Fibroblast of skin of right biceps (primary cell): Measurements from ENCODE around the gene DPH5.

Source experiments
- DNase-seq: peaks from one replicate; pipeline ENCODE4 v3.0.0-alpha.2; 2013

Gene DPH5

GRCh38 chr1:101029184-101029583, 3.6 kb upstream of the DPH5 start:
- DNase-seq: no peak

DNA sequence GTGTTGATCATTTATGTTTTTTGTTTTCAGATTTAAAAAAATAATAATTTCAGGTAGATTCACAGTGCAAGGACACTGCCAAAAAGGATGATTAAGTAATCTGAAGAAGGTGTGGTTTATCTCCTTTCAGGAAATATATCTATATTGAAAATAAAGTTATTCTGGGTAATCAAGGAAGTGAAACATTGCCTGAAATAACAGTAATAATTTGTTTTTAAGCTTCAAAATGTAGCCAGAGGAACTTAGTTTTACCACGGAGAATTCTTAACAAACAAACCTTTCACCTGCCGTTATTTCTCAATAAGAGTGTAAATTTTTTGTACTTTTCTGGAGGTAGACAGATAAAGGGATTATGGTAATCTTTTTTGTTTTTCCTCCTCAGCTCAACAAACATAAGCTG, 2.9 kb upstream of the DPH5 start:
- no peak for DNase-seq

DNA sequence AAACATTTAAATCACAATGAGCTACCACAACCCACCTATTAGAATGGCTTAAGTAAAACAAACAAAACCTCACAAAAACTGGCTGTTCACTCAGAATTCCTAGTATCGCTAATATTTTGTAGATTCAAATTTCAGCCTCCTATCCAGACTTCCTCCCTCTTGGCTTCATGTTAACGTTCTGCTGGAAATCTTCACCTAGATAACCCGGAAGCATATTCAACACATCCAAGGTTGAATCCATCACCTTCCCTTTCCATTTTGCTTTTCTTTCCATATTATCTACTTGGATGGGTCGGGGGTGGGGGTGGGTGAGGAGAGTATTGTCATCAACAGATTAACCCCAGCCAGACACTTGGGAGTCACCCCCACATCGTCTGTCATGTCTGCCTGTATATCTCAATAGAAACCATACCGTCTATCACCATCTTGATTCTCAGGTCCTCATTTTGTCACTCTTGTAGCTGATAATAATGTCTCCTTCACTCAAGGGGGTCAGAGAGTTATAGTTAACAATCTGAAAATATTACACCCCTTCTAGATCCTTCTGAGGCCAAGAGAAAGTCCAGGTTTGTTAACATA, 1.7 kb upstream of the DPH5 start:
- DNase-seq: no peak

- DNase-seq: no peak
These were observed 825 bp upstream of the DPH5 start for GRCh38 chr1:101026430-101026788.

DNA sequence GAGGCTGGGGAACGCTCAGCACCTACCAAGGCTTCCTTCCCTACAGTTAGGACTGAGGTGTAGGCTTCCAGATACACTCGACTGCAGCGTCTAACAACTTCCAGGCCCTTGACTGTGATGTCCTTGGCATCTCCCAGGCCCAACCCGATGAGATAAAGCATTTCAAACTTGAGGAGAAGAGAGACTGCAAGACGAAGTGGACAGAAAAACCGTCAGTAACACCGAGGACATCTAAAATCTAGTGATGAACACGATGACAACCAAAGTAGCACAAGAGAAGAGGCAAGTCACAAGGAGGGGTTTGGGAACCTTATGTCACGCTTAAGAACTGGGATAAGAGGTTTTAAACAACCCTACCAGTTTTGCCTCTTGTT, 314 bp downstream of the DPH5 start:
- DNase-seq: peak; percentile 34

DNA sequence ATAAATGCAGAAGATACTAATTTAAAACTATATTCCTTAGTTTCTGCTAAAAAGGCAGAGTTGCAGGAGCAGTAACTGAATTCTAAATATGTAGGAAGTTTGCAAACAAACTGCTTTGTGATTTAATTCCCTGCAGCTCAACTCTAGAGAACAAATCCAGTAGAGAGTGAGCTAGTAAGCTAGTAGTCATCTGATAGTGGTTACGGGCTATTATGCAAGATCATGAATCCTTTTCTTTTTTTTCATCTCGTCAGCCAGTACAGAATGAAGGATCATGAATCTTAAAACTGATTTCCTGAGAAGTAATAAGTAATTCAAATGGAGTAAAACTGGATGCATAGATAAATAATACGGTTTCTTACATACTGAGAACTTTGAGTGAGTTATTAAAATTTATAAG, 3.3 kb downstream of the DPH5 start:
- peak; percentile 38 for DNase-seq

DNA sequence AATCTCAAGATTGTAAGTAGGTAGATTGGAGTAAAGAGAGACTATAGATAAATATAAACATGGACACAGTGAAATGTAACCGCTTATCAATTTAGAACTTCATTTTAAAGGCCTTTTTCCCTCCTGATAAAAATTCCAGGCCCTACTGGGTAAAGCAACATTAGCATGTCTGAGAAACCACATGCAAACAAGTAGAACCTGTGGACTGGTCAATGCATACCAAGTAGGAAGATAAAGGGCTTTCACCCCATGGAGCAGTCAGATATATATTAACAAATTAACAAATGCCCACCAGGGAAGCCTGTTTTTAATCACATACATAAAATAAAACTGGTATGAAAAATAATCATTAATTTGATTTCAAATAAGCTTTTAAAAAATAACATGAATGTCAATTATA, 8.1 kb downstream of the DPH5 start:
- no peak for DNase-seq

GRCh38 chr1:101013776-101014175, 11.8 kb downstream of the DPH5 start:
- no peak for DNase-seq

DNA sequence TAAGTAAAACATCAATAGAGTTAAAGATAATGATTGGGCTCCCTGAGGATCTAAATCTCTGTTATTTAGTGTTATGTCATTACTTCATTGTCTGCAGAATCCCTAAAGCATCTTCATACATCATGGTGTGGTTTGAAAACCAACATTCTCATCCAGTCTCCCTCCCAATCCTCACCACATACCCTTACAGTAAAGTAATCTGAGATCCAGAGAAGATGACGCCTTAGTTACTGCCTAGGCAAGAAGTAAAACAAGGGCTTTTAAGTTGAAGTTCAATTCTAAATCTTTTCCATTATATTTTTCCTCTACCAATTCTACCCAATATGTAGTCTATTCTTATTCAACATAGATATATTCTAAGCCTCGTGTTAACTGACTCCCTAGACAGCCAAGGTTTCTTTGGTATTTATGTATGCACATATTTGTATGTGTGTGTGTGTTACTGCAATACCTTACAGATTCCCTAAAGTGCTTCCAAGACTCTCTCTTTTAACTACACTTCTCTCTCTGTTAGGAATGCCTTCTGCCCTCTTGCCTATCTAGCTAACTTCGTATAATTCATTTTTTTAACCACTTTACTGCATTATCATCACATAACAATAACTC, 17.3 kb downstream of the DPH5 start:
- DNase-seq: peak; percentile 25

DNA sequence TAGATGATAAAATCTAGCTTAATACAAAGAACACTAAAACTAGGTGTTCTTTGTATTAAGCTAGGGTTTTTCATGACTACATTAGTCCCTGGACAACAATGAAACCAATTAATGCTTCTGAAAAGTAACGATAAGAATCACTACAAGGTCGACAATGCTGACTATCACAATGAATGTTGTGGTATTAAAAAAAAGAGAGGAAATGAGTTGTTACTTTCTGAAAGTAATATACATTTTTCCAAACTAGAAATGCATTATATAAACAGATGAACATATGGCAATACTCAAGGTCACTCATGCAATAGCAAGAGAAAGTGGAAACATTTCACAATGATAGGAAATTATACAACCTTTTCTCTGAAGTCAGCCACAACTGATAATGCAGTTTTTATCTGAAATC, 19.0 kb downstream of the DPH5 start:
- DNase-seq: no peak

DNA sequence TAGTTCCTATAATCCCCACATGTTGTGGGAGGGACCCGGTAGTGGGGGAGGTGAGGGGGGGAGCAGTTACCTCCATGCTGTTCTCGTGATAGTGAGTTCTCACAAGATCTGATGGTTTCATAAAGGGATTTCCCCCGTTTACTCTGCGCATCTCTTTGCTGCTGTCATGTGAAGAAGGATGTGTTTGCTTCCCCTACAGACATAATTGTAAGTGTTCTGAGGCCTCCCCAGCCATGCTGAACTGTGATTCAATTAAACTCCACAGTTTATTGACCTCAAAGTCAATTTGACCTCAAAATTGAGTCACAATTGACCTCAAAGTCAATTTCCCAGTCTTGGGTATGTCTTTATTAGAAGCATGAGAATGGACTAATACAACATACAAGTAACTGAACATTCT, 19.7 kb downstream of the DPH5 start:
- DNase-seq: no peak

GRCh38 chr1:101005183-101005582, 20.4 kb downstream of the DPH5 start:
- no peak for DNase-seq

GRCh38 chr1:101004670-101005069, 20.9 kb downstream of the DPH5 start:
- peak; percentile 36 for DNase-seq

DNA sequence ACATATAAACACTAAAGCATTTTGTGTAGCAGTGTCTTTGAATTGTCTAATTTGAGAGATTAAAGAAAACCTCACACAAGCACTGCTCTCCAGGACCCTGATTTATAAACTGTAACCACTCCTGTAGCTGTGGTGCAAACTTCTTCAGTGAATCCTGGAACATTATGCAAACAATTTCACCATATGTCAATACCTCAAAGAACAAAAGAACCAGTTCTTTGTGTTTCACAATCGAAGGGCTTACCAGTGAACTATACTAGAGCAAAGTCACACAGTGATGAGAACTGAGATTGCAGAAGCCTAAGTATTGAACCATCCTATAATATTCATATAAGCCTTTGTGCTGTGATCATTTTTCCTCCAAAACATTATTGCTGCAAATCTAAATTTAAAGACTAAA, 21.5 kb downstream of the DPH5 start:
- peak; percentile 14 for DNase-seq

- no peak for DNase-seq
These were observed 22.5 kb downstream of the DPH5 start for GRCh38 chr1:101003012-101003650.

- DNase-seq: peak; percentile 26
These were observed 23.0 kb downstream of the DPH5 start for GRCh38 chr1:101002551-101002950.

DNA sequence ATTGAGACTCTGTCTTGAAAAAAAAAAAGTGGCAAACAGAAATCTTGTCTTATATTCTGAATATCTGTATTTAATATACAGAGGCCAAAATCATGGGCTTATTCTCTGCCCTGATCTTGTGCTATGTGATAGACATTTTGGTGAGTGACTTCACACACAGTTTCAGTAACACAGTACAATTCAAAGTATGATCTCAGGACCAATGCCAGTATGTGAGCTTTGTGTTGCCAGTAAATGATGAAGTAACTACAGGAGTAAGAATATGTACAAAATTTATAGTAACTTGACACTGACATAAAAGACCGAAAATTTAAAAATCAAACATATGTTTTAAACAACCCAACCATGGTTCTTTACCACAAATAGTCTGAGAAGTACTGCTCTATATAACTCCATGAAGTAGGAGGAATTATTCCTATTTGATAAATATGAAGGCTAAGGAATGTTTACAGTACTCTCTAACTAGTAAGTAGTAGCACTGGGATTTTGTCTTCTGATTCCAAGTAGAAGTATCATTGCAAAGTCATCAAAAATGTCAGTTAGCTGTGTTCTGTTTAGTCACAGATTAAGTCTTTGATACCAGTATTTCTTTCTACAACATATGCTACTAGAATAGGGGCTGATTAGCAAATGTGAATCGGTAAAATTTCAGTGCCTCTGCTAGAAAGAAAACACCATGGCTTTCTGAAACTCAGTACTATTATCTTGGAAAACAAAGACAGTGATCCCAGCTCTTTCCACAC, 25.3 kb downstream of the DPH5 start:
- DNase-seq: no peak

- no peak for DNase-seq
These were observed 27.2 kb downstream of the DPH5 start for GRCh38 chr1:100998426-100998825.

DNA sequence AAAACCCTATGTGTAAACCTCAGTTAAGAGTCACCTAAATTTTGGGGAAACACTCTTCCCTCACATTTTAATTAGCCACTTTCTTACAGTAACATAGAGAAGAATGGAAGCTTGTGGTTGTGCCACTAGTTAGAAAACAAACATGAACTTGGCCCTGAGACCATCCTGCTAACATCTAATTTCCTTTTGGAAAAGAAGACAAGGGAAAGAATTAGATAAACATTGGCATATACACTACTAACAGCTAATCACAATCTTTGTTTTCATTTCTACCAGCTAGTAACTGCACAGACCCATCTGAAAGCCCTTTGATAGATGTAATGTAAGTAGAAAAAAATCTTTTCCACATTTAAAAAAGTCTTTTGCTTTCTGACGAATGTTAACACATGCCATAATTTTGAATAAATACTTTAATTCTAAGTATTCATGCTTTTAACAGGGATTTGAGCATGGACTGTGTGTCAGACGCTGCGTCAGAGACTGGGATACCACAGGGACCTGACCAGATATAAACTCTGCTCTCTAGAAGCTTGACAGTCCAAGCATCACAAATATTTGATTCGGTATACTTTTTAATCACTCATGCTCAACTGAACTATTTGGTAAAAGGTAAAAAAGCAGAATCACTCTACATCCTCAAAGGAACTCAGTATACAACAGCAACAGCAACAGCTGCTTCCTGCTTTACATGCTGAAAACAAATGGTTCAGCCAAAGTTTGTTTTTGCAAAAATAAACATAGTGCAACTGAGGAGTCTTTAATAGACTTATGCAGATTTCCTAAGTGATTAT, 30.2 kb downstream of the DPH5 start:
- no peak for DNase-seq

GRCh38 chr1:100989306-100990077, 36.1 kb downstream of the DPH5 start:
- DNase-seq: peak; percentile 84

DNA sequence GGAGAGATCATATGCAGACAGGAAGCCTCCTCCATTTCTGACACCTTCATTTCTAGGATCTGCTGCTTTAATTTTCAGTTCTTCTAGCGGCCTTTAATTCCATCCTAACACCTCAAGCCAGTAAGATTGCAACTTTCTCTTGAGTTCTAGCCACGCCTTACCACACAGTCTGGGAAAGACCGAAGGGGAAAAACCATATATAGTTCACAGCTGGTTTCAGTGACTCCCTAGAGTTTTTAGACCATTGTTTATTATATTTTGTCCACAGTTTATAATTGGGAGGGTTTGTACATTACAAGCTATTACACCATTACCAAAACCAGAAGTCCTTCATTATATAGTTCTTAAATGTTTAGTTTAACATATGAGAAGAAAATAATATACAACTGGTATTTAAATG, 37.5 kb downstream of the DPH5 start:
- no peak for DNase-seq

DNA sequence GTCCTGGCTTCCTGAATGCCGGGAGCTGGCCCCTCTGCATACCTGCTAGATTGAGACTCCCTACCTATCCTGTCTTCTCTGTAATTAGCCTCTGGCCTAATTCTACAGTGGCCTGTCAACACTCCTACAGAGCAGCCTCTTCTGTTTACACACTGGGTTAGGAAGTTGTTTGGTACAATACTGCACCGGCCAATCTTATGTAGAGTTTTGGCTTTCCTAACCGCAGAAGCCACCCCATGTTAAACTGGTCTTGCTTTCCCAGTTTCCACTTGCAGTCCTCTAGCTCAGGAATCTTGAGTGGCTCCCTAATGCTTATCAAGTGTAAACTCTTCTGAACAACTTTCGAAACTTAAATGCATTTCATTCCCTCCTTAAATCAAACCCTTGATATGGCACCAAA, 42.8 kb downstream of the DPH5 start:
- no peak for DNase-seq

DNA sequence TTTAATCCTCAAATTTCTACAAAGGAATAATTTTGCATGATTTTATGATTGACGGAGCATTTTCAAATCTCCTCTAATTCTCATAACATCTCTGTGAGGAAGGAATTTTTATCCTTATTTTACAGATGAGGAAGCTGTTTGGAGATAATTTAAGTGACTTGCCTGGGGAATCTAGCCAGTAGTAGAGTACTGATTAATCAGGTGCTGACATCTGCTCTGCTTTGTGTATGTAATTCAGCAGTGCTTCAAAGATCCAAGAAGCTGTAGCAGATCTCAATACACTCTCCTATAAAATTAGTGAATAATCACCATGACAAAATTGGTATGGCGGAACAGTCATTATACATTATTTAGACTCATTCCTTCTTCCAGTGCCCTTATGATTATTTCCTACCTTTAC, 46.0 kb downstream of the DPH5 start:
- DNase-seq: peak; percentile 12
